ENCODE results near the gene CHD9NB. TPM values are rescaled to one million over a fixed set of nuclear protein-coding genes. Genes with fewer than 3 reads are reported as not detected.

CHD9NB gene
- total RNA-seq, 1 donor from 2014 or later, result 4.8 TPM

DNA sequence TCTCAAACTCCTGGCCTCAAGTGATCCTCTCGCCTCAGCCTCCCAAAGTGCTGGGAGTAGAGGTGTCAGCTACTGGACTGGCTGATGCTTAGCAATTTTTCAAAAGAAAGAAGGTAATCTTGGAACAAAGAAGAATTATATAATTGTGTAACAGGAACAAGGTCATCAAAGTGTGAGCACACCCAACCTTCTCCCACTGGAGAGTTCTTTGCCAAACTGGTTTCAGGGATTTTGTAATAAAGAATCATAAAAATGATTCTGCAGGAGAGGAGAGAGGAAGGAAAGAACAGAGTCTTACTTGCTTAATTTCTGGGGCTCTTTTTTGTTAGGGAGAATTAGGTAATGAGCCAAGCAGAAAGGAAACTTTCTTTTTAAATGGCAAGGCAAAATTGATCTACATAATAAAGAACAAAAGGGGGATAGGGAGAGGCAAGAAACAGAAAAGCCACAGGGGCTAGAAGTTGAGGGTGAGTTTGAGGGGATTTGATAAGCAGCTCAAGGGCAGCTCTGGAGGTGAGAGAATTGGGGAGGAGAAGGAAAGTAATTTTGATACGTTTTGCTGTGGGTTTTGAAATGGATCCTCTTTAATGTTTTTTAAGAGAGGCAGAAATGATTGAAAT, 21.3 kb downstream of the CHD9NB start:
- no peak for DNase-seq (ENCODE audit: low spot score)

DNA sequence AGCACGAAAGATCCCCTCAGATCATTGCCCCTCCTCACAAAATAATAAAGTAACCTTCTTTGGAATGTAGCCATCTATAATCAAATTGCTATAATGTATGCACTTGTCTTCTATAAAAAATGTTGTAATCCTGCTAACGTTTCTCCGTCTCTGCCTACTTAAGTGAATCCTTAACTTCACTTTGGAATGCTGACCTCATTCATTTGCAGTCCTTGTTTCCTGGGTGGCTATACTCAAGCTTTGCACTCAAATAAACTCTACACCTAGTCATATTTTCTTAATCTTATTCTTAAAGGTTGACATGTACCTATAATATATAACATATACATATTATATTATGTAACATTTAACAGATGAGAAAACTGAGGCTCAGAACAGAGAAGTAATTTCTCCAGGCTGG, 22.7 kb downstream of the CHD9NB start:
- DNase-seq (ENCODE audit: low spot score), result no peak

- DNase-seq (ENCODE audit: low spot score), result no peak
Measured at GRCh38 chr16:53024045-53024444, 28.7 kb downstream of the CHD9NB start.

- DNase-seq (ENCODE audit: low spot score), result no peak
Measured at GRCh38 chr16:53022374-53022773, 30.3 kb downstream of the CHD9NB start.

DNA sequence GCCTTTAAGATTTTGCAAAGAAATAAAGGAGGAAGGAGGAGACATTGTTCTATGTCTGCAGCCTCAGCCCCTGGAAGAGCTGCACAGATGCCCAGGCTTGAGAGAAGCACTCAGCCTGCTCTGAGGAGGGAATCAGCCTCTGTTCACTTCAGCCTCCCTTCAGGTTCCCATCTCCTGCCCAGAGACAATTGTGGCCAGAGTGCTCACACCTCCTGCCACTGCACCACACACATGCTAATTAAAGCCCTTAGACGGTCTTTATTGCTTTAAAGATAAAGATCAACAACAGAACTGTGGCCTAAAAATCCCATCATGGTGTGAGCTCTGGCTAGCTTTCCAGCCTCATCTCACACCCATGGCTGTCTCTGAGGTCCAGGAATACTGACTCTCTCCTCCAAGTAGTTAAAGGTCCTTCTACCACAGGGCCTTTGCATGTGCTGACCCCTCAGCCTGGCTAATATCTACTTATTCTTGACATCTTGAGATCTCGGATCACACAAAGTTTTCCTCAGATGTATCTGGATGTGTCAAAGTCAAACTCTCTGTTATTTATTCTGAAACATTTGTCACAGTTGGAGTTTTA, 33.8 kb downstream of the CHD9NB start:
- DNase-seq (ENCODE audit: low spot score), result no peak

DNA sequence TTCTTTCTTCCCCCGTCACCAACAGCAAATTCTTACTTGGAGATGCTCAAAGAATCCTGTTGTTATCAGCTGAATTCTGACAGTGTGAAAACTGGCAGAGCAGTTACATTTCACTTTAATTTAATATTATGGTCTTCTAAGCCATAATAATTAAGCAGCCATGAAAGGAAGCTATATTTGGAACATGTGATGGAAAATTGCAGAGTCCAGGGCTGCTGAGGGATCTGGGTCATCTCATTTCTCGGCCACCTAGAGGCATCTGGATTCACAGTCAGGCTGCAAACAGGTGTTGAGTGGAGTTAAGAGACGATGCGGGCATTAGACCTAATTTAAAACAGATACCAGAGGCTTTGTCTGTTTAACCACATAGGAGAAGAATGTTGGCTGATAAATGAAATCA, 38.4 kb downstream of the CHD9NB start:
- DNase-seq (ENCODE audit: low spot score), result no peak

DNA sequence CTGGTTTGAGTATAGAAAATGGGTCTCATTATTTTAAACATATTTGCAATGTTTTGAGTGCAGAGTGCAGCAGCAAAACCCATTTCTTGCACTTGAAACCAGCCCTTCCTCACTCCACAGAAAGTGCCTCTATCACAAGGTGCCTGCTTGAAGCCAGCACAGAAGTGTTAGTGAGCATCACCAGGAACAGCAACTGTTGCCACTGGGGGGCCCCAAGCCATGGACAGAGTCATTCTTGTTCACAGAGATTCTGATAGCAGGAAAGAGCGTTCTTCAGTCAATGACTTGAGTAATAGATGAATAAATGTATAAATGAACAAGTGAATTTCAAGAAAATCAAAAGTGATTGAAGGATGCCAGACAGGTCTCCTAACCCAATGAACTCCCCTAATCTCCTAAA, 45.6 kb downstream of the CHD9NB start:
- DNase-seq (ENCODE audit: low spot score), result no peak

DNA sequence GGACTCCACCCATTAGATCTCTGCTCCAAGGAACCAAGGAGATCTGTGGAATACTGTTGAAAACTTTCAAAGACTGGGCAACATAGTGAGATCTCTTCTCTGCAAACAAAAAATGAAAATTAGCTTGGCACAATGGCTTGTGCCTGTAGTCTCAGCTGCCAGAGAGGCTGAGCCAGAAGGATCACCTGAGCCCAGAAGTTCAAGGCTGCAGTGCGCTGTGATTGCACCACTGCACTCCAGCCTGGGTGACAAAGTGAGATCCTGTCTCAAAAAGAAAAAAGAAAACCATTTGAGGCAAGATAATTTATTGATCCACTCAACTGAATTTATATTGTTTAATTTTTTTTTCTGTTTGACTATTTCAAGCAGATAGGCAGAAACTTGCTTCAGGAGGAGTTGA, 54.8 kb downstream of the CHD9NB start:
- DNase-seq (ENCODE audit: low spot score), result no peak

DNA sequence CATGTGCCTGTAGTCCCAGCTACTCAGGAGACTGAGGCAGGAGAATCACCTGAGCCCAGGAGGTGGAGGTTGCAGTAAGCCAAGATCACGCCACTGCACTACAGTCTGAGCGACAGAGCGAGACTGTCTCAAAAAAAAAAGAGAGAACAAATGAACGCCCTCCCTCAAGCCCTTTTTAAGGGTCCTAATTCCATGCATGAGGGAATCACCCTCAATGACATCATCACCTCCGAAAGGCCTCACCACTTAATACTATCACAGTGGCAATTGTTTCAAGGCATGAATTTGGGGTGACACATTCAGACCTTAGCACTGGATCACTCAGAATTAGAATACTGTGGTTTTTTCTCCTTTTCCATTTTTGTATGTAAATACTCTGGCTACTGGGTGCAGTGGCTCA, 57.8 kb downstream of the CHD9NB start:
- no peak for DNase-seq (ENCODE audit: low spot score)

DNA sequence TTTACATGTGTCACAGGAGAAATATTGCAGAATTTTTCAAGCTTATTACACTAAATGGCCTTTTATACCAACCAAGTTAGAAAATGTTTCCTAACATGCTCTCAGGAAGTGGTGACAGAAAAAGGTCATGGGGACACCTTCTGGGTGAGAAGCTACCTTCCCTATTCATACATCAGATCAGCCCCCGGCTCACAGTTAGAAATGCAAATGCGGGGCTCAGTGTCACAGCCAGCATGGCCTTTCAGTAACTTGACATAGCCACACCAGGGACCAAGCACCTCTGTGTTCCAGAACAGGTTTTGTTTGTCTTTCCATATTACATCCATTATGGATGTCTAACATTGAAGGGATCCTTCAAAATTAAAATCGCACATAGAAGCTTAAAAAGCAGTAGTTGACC, 59.5 kb downstream of the CHD9NB start:
- no peak for DNase-seq (ENCODE audit: low spot score)

- DNase-seq (ENCODE audit: low spot score), result no peak
Measured at GRCh38 chr16:52991572-52991971, 61.1 kb downstream of the CHD9NB start.

Other genes starting within 250 kb of the CHD9NB start
- 71.4 TPM for gene CHD9, start 2.1 kb upstream of the CHD9NB start, total RNA-seq